ENCODE measurements around the gene ABCC1.
A peak's percentile ranks its signal among the peaks of the same experiment; 100 is the strongest.

The ABCC1 gene

DNA sequence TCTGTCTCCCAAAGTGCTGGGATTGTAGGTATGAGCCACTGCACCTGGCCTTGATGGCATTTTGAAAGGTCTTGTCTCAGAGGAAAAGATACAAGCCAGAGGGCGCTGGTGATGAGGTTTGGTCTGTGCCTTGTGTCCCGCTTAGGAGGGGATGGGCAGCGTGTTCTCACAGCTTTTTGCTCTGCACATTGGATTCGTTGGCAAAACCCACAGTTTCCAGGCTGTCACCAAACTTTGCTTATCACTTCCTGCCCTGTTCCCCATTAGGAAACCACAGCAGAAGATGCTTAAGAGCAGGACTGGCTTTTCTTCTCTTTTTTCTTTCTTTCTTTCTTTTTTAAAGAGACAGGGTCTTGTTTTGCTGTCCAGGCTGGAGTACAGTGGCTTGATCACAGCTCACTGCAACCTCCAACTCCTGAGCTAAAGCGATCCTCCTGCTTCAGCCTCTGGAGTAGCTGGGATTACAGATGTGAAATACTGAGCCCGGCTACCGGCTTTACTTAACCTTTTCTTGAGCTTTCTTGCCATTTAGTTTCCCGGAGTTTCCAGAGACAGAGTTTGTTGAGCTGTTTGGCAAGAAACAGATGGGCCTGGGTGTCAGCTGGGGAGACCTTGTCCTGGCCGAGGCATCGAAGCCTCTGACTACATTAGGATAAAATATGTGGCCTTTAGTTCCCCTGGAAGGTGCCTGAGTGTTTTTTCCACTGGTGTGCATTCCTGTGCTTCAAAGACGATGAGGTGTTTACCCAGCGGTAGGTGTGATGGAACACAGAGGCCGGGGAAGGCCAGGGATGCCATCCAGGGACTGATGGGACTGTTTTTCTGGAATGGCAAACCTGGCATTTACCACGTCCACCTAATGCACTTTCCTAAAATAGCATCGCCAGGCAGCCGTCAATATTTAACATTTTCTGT, 112.9 kb downstream of the ABCC1 start:
- CTCF ChIA-PET: interaction anchor here (1.0 to 2.1 kb wide), 7 partner anchors 9 to 66 kb away, joined by 3 to 9 read pairs (median 3); no protein-coding TSS in a partner anchor
- POLR2A ChIA-PET: no interaction called here
- peak; percentile 40 for DNase-seq (ENCODE audit: extremely low spot score)
- TF ChIP-seq, protein P1, sequence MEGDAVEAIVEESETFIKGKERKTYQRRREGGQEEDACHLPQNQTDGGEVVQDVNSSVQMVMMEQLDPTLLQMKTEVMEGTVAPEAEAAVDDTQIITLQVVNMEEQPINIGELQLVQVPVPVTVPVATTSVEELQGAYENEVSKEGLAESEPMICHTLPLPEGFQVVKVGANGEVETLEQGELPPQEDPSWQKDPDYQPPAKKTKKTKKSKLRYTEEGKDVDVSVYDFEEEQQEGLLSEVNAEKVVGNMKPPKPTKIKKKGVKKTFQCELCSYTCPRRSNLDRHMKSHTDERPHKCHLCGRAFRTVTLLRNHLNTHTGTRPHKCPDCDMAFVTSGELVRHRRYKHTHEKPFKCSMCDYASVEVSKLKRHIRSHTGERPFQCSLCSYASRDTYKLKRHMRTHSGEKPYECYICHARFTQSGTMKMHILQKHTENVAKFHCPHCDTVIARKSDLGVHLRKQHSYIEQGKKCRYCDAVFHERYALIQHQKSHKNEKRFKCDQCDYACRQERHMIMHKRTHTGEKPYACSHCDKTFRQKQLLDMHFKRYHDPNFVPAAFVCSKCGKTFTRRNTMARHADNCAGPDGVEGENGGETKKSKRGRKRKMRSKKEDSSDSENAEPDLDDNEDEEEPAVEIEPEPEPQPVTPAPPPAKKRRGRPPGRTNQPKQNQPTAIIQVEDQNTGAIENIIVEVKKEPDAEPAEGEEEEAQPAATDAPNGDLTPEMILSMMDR (IDR thresholded peaks at IDR 0.05; ENCODE audit: control extremely low read depth, extremely low read depth, low read depth, missing control alignments): peak; percentile 24

DNA sequence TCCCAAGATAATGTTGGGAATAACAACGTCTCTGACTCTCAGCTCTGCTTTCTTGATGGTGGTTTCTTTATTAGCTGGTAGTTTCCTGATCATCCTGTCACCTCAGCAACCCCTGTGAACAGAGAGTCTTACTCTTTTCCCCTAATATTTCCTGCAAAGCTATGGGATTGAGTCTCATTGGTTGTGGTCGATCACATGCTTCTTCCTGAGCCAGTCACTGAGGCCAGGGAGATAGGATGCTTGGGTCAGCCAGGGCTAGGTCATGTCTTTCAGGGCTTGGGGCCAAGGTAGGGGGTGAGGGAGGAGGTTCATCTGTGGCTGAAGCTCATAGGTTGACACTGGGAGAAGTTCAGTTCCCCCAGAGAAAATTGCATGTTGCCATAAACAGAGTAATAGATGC, 114.3 kb downstream of the ABCC1 start:
- ChIA-PET POLR2A (no interaction called here), CTCF (interaction anchor here (1.3 to 2.1 kb wide), 3 partner anchors 13 to 33 kb away, joined by 3 to 6 read pairs (median 5); no protein-coding TSS in a partner anchor)

DNA sequence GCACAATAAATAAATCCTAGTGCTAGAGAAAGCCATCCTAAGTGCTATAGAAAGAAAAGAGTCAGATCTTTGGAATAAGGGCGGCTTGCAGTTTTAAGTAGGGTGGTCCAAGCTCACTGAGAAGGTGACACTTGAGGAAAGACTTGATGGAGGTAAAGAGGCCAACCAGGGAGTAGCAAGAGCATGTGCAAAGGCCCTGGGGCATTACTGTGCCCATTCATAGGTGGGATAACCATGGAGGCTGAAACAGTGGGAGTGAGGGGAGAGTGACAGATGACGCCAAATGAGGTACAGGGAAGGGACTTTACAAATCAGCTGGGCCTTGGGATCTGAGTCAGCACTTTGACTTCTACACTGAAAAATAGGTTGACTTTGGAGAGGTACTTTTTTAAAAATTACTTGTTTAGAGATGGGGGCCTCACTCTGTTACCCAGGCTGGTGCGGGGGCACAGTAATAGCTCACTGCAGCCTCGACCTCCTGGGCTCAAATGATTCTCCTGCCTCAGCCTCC, 115.5 kb downstream of the ABCC1 start:
- POLR2A ChIA-PET: no interaction called here
- TF ChIP-seq, protein P1 (IDR thresholded peaks at IDR 0.05; ENCODE audit: control extremely low read depth, extremely low read depth, low read depth, missing control alignments): no peak
- CTCF ChIA-PET: no interaction called here
- DNase-seq (ENCODE audit: extremely low spot score): no peak

More for the DNA sequence above, 114.3 kb downstream of the ABCC1 start:
- TF ChIP-seq, protein P1 (IDR thresholded peaks at IDR 0.05; ENCODE audit: control extremely low read depth, extremely low read depth, low read depth, missing control alignments): no peak
- no peak for DNase-seq (ENCODE audit: extremely low spot score)

DNA sequence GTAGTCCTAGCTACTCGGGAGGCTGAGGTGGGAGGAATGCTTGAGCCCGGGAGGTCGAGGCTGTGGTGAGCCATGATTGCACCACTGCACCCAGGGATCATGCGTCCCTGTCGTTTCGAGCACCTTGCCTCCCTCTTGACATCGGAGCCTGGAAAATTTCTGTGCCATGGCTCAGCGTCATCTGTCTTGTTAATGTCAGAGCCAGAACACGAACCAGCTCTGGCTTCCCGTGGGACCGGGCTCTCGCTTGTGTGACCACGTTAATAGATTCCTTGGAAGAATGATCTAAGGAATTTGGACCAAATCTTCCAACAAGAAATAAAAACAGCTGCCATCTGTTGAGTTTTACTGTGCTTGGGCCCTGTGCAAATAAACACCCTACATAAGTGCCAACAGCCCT, 117.7 kb downstream of the ABCC1 start:
- ChIA-PET CTCF (interaction anchor here (1.2 kb wide), 1 partner anchor 23 kb away, joined by 3 read pairs; no protein-coding TSS in a partner anchor), POLR2A (no interaction called here)

DNA sequence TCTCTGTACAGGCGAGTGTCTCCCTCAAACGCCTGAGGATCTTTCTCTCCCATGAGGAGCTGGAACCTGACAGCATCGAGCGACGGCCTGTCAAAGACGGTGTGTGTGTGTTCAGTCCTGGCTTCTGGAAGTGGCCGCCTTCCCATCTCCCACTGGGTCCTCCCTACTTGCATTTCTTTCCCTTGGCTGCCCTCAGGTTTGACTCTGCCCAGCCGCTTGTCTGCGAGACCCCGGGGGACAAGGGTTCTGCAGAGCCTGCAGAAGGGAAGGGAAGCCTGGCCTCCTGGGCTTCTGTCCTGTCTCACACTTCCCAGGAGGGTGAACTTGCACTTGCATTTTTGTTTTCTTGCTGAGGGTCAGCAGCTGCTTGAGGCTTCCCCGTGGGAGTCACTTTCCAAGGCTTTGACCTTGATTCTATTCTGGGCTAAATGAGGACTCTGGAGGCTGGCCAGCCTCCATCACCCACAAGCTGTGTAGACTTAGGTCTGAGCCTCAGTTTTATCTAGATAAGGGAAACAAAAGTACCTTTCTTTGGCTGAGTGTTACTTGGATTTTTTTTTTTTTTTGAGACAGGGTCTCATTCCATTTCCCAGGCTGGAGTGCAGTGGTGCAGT, 122.3 kb downstream of the ABCC1 start:
- ChIA-PET CTCF (interaction anchor here (2.1 kb wide), 1 partner anchor 9 kb away, joined by 9 read pairs; no protein-coding TSS in a partner anchor), POLR2A (no interaction called here)
- no peak for DNase-seq (ENCODE audit: extremely low spot score)

More for the DNA sequence above, 117.7 kb downstream of the ABCC1 start:
- DNase-seq (ENCODE audit: extremely low spot score): no peak
- TF ChIP-seq, protein P1 (IDR thresholded peaks at IDR 0.05; ENCODE audit: control extremely low read depth, extremely low read depth, low read depth, missing control alignments): no peak

More for the DNA sequence above, 122.3 kb downstream of the ABCC1 start:
- TF ChIP-seq, protein P1 (IDR thresholded peaks at IDR 0.05; ENCODE audit: control extremely low read depth, extremely low read depth, low read depth, missing control alignments): no peak

Measured in GM10248 (cell line).